ENCODE results near the gene NONO. TPM values are rescaled to one million over a fixed set of nuclear protein-coding genes. Genes with fewer than 3 reads are reported as not detected.
A peak's percentile ranks its signal among the peaks of the same experiment; 100 is the strongest.
"Not testable (repeated sequence)": the region's sequence is repeated elsewhere in the genome, so short reads cannot be mapped to it uniquely, and the experiment has no call there.

The NONO gene, protein sequence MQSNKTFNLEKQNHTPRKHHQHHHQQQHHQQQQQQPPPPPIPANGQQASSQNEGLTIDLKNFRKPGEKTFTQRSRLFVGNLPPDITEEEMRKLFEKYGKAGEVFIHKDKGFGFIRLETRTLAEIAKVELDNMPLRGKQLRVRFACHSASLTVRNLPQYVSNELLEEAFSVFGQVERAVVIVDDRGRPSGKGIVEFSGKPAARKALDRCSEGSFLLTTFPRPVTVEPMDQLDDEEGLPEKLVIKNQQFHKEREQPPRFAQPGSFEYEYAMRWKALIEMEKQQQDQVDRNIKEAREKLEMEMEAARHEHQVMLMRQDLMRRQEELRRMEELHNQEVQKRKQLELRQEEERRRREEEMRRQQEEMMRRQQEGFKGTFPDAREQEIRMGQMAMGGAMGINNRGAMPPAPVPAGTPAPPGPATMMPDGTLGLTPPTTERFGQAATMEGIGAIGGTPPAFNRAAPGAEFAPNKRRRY
- total RNA-seq (2014; rRNA removed; shearing (Covaris generic); ENCODE audit: low replicate concordance): 471 and 489 TPM in 2 replicates

DNA sequence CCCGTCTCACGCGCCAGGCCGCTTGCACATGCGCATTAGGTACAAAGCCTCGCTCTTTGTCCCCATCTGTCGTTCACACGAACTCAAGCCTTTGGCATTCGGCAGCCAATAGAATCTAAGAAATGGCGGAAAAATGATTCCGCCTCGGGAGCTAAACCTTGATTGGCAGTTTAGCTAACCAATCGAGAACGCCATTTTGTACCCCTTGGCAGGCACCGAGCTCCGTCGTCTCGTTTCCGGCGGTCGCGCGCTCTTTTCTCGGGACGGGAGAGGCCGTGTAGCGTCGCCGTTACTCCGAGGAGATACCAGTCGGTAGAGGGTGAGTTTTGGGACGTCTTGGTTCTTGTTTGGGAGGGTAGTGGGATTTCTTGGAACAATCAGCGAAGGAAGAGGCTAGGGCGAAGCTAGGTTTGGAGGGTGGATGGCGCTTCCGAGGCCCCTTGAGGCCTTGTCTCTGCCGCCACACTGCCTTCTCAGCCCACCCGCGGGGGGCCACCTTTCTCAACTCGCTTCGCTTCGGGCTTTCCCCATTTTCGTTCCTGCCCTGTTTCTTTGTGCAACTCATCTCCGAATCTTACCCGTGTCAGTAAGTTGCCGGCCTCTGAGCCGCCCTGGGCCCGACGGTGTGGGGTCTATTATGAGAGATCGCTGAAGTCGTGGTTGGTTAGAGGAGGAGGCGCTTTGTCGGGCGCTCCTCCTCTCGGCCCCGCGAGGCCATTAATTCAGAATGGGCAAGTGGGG, at the start of gene NONO:
Gene NONO (plus strand): TSS at position 233 of the 741 bp plus-strand sequence. CDS start 7,003 bp downstream, outside the sequence.
- Histone ChIP-seq H3K27me3 (no peaks in the 10 kb centered on the region), H3K36me3 (peaks cover 31% of the 10 kb centered on the region), H3K9me3 (no peaks in the 10 kb centered on the region), H3K4me3 (peak within 1 kb of the TSS; percentile 85)
- peak; percentile 90 for DNase-seq

DNA sequence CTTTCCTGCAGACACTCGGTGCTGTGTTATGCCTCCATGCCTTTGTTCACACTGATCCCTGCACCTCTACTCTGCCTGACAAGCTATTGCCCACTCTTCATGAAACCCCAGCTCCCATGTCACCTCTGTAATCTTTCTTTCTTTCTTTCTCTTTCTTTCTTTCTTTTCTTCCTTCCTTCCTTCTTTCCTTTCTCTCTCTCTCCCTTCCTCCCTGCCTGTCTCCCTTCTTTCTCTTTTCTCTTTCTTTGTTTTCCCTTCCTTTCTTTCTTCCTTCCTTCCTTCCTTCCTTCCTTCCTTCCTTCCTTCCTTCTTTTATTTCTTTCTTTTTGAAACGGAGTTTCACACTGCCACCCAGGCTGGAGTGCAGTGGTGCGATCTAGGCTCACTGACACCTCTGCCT, 48.0 kb upstream of the NONO start:
- no peaks in the 10 kb centered on the region for H3K36me3 ChIP-seq
- no peak overlapping the region for H3K4me3 ChIP-seq
- no peaks in the 10 kb centered on the region for H3K27me3 ChIP-seq
- no peaks in the 10 kb centered on the region for H3K9me3 ChIP-seq
- no peak for DNase-seq

DNA sequence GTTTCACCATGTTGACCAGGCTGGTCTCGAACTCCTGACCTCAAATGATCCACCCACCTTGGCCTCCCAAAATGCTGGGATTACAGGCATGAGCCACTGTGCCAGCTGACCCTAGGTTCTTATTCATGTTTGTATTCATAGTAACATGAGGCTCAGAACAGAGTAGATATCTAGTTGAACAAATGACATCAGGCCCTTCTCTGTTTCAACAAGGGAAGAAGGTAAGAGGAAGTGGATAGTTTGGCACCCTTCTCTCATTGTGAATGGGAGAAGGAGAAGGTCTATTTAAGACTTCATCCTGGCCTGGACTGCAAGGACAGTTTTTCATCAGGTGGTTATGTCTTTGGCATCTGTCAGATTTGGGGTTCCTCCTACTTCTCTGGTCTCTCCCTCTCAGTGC, 46.6 kb upstream of the NONO start:
- no peak for DNase-seq

DNA sequence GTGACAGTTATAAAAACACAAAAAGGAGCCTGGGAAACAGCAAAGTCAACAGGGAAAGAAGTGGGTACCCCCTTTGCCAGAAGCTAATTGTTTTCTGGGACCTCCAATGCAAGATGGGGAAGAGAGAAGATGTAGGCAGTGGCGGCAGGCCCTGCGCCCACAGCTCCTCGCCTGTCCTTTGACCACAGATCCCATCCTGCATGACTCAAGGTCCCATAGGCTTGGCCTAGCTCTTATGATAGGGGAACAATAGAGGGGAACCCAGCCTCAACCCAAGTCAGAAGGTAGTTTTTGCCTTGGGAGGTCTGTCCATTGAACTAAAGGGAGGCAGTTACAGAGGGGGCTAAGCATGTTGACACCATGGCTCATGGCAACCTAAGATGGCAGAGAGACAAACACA, 43.7 kb upstream of the NONO start:
- no peak for DNase-seq
- Histone ChIP-seq H3K27me3 (no peaks in the 10 kb centered on the region), H3K36me3 (no peaks in the 10 kb centered on the region), H3K4me3 (no peak overlapping the region), H3K9me3 (no peaks in the 10 kb centered on the region)

More for the DNA sequence above, 46.6 kb upstream of the NONO start:
- no peaks in the 10 kb centered on the region for H3K9me3 ChIP-seq
- no peak overlapping the region for H3K4me3 ChIP-seq
- H3K27me3 ChIP-seq: no peaks in the 10 kb centered on the region
- no peaks in the 10 kb centered on the region for H3K36me3 ChIP-seq

DNA sequence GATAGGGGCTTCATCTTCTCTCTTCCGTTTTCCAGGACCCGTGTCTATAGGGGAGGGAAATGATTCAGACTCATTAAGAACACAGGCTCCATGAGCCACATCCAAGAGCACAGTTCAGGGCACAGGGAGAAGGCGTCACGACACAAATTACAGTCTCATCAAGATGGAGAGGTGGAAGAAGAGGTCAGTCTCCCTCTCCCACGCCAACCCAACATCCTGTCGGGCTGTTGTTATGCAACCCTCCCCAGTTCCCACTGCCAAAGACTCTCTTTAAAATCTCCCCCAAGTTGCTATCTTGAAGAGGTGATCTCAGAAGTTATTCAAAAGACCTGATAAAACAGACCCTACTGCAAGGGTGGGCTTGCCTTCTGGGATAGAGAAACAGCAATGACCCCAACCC, 42.1 kb upstream of the NONO start:
- Histone ChIP-seq H3K9me3 (no peaks in the 10 kb centered on the region), H3K4me3 (no peak overlapping the region), H3K36me3 (no peaks in the 10 kb centered on the region), H3K27me3 (no peaks in the 10 kb centered on the region)
- no peak for DNase-seq

DNA sequence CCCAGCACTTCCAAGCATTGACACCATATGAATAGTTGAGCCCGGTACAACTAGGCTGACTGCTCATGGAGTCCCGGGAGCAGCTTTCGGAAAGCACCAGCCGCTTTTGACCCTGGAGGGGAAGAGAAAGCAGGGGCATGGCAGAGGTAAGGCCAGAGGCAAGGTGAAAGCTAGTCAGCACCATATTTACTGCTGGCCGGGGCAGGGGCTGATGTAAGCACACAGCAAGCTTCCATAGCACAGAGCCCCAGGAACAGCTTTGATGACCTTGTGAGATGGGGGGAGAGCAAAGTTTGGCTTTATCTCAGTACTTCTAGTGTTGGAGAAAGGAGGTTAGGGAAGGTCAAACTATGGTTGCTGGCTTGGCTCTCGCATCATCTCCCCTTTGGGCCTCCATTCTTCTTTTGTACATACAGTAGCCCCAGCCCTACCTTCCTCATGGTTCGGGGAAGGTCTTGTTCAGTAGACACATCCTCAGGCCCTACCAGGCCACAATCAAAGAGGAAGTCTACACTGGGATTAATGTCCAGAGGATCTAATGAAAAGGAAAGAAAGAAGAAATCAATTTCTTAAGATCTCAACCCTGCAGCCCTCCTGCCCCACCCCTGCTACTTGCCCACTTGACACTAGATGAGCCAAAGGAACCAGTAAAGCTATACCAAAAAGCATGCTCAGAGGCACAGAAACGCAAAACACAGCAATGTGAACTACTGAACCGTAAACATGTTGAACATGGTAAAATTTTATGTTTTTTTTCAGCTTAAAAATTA, 38.9 kb upstream of the NONO start:
- H3K36me3 ChIP-seq: peaks cover 2% of the 10 kb centered on the region; the same call in 1 of the 2 replicates
- H3K4me3 ChIP-seq: no peak overlapping the region
- no peak for DNase-seq

DNA sequence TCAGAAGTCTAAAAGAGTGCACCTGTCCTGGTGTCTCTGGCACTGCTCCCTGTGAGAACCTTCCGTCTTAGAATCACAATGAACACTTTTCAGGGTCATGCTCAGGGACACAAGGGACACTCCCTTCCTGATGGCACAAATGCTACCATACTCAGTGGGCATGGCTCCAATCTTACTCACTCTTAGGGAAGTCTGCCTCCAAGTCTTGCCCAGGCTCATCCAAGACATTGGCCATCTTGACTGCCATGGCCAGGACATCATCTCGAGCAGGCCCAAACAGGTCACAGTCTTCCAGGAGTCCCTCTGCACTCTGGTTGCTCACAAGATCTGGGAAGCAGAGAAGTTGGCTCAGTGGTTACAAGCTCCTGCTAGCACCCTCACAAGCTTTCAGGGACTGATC, 38.3 kb upstream of the NONO start:
- Histone ChIP-seq H3K4me3 (no peak overlapping the region), H3K27me3 (no peaks in the 10 kb centered on the region), H3K36me3 (peaks cover 2% of the 10 kb centered on the region; the same call in 1 of the 2 replicates), H3K9me3 (no peaks in the 10 kb centered on the region)
- no peak for DNase-seq

More for the DNA sequence above, 38.9 kb upstream of the NONO start:
- H3K9me3 ChIP-seq: no peaks in the 10 kb centered on the region
- no peaks in the 10 kb centered on the region for H3K27me3 ChIP-seq

DNA sequence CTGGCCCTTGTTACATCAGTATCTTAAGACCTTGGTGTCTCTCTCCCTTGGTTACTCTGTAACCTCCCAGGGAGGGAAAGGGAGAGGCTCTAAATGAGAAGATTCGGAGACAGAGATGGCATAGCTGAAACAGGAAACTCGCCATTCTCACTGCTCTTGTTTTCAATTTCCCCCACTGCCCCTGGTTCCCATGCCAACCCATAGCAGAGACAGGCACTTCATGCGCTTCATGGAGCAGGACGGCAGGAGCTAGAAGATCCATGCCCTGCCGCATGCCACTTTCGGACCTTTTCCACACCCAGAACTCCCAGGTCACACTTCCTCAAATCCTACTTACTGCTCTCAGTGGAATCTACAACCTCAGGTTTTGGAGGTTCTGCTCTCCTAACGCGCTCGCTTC, 32.6 kb upstream of the NONO start:
- H3K4me3 ChIP-seq: no peak overlapping the region
- H3K27me3 ChIP-seq: no peaks in the 10 kb centered on the region
- DNase-seq: no peak
- H3K36me3 ChIP-seq: peaks cover 2% of the 10 kb centered on the region; the same call in 1 of the 2 replicates
- H3K9me3 ChIP-seq: no peaks in the 10 kb centered on the region

DNA sequence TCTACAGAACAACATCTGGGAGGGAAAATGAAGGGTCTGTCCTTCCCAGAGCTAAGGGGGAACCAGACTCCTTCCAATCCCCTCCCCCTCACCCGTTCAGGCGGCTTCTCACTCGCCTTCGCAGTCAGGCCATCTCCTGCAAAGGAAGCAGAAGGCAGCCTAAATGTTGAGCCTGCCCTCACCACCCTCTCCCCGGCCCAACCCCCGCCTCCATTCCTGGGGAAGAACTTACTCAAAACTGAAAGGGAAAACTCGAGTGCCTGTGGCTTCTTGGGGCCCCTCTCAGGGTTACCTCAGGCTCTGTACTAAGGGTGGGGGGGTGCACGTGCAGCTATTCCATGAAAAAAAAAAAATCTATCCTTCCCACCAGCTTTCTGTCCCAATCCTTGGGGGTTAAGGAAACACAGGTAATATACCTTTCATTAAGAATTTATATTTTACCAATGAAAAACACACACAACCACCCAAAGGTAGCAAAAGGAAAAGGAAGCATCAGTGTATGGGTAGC, 31.9 kb upstream of the NONO start:
- no peaks in the 10 kb centered on the region for H3K27me3 ChIP-seq
- H3K36me3 ChIP-seq: peaks cover 2% of the 10 kb centered on the region; the same call in 1 of the 2 replicates
- H3K9me3 ChIP-seq: no peaks in the 10 kb centered on the region
- DNase-seq: no peak
- H3K4me3 ChIP-seq: no peak overlapping the region

DNA sequence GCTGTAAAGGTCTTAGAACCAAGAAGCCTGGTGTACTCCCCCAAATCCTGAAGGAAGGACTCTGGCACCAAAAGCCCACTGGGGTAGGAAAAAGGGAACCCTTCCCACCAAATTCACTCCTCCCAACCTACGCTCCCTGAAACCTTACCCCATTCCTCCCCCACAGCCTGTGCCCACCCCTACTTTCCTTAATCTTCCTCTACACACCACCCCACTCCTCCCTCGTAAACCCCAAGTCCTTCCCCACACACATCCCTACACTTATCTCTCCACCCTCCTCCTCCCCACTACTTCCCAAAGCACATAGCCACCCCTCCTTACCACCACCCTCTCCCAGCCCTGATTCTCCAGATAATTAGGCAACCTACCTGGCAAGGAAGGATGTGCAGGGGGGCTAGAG, 31.2 kb upstream of the NONO start:
- Histone ChIP-seq H3K9me3 (no peaks in the 10 kb centered on the region), H3K36me3 (peaks cover 2% of the 10 kb centered on the region; the same call in 1 of the 2 replicates), H3K27me3 (no peaks in the 10 kb centered on the region), H3K4me3 (no peak overlapping the region)
- DNase-seq: no peak

DNA sequence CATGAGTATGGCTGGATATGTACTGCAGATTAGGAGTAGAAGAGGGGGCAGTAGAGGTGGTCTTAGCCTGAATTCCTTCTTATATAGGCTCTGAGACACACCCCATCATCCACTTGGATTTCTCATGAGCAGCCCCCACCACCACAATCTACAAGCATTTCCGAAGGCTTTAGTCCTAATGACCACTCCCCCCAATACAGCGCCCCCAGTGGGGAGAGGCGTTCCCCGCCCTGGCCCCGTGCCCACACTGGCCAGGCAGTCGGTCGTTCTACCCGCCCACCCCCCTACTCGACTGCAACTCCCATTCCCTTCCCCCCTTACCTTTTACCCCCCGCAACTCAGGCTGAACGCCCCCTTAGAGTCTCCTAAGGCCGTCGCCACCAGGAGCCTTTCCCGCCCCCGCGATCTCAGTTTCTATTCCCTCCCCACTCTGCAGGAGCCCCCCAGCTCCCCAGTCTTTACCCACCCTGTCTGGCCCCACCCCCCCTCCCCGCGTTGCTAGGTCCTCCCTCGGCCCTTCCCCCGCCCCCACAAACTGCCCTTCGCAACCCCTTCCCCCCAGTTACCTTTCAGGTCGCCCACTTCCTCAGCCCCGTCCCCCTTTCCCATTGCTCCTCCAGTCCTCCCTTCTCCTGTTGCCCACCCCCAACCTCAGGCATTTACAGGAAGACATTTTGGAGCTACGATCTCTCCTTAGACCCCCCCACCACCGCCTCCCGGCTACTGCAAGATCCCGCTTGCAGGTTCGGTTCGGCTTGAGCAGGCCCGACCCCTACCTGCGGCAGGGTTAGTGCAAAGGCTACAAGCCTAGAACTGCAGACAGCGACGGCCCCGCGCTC, 30.0 kb upstream of the NONO start:
- Histone ChIP-seq H3K27me3 (no peaks in the 10 kb centered on the region), H3K4me3 (peak overlapping the region; percentile 82), H3K9me3 (no peaks in the 10 kb centered on the region), H3K36me3 (peaks cover 2% of the 10 kb centered on the region; the same call in 1 of the 2 replicates)
- DNase-seq: peak; percentile 47

DNA sequence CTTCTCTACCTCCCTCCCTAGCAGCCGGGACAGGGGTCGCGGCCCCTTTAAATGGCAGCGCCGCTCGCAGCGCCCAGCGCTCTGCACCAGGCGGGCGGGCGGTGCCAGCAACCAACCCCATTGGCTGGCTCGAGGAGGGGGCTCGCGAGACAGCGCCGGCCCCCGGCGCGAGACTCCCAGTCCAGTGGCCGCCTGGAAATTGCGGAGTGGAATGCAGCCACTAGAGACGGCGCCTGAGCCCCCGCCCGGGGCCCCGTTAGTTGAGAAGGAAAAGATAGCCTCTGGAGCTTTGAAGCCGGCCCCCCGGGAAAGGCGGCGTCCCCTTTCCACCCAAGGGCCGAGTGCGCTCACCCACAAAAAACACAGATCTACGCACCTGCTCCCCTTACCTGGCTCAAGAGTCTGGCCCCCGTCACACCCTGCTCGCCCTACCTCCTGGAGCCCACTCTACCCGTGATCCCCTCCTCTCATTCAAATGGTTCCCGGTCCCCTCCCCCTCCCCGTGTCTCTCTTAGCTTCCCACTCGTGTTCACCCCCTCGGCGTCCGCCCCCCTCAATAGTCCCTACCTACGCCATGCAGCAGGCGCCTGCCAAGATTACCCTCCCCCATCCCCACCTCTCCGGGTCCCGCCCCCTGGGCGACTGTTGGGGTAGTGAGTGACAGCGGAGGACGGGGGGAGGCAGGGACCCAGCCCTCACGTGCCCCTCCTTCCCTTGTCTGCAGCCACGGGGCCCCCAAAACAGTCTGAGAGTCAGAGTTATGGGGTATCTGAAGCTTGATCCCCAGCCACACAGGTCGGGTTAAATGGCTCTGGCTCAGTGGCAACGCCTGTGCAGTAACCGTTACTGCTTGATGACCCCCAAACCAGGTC, 29.1 kb upstream of the NONO start, which contains the start of gene ZMYM3:
Gene ZMYM3 (minus strand): TSS at position 49 of the 872 bp plus-strand sequence. CDS start 885 bp downstream, outside the sequence.
- no peaks in the 10 kb centered on the region for H3K36me3 ChIP-seq
- no peaks in the 10 kb centered on the region for H3K27me3 ChIP-seq
- no peaks in the 10 kb centered on the region for H3K9me3 ChIP-seq
- DNase-seq: peak; percentile 89
- peak within 1 kb of the TSS; percentile 82 for H3K4me3 ChIP-seq

DNA sequence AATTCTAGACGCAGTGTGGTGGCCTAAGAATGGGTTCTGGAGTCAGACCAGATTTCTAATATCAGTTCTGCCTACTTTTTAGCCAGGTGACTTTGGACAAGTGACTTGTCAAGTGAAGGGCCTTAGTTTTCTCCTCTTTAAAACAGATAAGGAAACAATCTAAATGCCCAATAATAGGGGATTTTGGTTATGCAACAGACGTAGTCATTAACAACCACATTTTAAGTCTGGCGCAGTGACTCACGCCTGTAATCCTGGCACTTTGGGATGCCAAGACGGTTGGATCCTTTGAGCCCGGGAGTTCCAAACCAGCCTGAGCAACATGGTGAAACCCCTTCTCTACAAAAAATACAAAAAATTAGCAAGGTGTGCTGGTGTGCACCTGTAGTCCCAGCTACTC, 27.4 kb upstream of the NONO start:
- Histone ChIP-seq H3K9me3 (no peaks in the 10 kb centered on the region), H3K27me3 (no peaks in the 10 kb centered on the region), H3K36me3 (no peaks in the 10 kb centered on the region), H3K4me3 (no peak overlapping the region)
- DNase-seq: peak; percentile 15

DNA sequence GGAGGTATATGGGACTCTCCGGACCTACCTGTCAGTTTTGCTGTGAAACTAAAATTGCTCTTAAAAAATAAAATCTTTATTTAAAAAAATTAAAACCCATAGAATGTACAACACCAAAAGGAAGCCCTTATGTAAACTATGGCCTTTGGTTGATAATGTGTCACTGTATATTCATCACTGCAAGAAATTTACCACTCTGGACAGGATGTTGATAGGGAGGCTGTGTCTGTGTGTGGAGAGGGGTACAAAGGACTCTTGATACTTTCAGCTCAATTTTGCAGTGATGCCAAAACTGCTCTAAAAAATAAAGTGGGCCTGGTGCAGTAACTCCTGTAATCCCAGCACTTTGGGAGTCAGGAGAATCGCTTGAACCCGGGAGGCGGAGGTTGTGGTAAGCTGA, 26.6 kb upstream of the NONO start:
- no peak for DNase-seq

DNA sequence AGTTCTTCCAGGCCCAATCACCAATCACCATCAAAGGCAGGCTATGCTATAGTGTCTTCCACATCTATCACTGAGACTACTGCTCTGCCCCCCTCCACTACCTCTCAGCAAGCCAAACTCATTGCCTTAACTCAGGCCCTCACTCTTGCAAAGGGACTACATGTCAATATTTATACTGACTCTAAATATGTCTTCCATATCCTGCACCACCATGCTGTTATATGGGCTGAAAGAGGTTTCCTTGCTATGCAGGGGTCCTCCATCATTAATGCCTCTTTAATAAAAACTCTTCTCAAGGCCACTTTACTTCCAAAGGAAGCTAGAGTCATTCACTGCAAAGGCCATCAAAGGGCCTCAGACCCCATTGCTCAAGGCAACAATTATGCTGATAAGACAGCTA, 14.8 kb upstream of the NONO start:
- H3K4me3 ChIP-seq, H3K9me3 ChIP-seq, H3K27me3 ChIP-seq, H3K36me3 ChIP-seq, DNase-seq: not testable (repeated sequence)

More for the DNA sequence above, 26.6 kb upstream of the NONO start:
- no peaks in the 10 kb centered on the region for H3K27me3 ChIP-seq
- no peak overlapping the region for H3K4me3 ChIP-seq
- no peaks in the 10 kb centered on the region for H3K36me3 ChIP-seq
- no peaks in the 10 kb centered on the region for H3K9me3 ChIP-seq
